ENCODE results near the gene BNIP5.
A peak's percentile ranks its signal among the peaks of the same experiment; 100 is the strongest.
"Not testable (repeated sequence)": the region's sequence is repeated elsewhere in the genome, so short reads cannot be mapped to it uniquely, and the experiment has no call there.

The BNIP5 gene

DNA sequence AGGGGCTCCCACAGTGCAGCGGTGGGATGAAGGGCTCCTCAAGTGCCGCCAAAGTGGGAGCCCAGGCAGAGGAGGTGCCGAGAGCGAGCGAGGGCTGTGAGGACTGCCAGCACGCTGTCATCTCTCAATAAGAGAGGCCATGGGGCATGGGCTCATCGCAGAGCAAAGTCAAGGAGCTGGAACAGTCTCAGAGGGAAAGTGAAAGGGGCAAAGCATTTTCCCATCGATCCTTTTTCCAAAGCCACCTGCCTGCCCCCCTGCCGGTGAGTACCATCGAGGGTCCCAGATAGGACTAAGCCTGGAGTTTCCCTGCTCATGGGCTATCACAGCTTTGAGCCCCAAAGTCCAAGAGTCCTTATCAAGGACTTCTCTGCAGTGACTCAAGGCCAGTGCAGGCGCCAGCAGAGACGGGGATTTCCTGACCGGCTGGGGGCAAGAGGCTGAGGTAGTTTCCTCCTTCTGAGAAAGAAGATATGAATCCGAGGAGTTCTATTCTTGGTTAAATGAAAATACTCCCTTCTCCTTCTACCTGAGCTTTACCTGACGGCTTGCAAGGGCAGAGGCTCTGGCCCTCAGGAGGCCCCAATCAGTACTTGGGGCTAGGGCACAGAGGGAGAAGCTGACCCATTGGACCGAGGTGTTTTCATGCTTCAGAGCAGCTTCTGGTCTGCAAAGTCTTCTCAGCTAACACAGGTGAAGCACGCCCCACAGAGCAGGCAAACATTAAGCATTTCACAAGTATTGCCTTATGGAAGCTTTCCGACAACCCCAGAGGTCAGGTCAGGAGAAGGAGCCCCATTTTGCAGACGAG lies 28.2 kb upstream of the BNIP5 start:
- DNase-seq, result no peak

DNA sequence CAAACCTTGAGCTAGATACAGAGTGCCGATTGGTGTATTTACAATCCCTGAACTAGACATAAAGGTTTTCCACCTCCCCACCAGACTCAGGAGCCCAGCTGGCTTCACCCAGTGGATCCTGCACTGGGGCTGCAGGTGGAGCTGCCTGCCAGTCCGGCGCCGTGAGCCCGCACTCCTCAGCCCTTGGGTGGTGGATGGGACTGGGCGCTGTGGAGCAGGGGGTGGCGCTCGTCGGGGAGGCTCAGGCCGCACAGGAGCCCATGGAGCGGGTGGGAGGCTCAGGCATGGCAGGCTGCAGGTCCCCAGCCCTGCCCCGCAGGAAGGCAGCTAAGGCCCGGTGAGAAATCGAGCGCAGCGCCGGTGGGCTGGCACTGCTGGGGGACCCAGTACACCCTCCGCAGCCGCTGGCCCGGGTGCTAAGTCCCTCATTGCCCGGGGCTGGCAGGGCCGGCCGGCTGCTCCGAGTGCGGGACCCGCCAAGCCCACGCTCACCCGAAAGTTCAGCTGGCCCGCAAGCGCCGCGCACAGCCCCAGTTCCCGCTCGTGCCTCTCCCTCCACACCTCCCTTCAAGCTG lies 27.5 kb upstream of the BNIP5 start:
- DNase-seq, result not testable (repeated sequence)

DNA sequence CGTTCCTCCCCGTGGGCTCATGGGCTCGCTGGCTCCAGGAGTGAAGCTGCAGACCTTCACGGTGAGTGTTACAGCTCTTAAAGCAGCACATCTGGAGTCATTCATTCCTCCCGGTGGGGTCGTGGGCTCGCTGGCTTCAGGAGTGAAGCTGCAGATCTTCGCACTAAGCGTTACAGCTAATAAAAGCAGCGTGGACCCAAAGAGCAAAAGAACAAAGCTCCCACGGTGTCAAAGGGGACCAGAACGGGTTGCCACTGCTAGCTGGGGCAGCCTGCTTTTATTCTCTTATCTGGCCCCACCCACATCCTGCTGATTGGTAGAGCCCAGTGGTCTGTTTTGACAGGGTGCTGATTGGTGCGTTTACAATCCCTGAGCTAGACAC lies 26.7 kb upstream of the BNIP5 start:
- DNase-seq, result not testable (repeated sequence)

DNA sequence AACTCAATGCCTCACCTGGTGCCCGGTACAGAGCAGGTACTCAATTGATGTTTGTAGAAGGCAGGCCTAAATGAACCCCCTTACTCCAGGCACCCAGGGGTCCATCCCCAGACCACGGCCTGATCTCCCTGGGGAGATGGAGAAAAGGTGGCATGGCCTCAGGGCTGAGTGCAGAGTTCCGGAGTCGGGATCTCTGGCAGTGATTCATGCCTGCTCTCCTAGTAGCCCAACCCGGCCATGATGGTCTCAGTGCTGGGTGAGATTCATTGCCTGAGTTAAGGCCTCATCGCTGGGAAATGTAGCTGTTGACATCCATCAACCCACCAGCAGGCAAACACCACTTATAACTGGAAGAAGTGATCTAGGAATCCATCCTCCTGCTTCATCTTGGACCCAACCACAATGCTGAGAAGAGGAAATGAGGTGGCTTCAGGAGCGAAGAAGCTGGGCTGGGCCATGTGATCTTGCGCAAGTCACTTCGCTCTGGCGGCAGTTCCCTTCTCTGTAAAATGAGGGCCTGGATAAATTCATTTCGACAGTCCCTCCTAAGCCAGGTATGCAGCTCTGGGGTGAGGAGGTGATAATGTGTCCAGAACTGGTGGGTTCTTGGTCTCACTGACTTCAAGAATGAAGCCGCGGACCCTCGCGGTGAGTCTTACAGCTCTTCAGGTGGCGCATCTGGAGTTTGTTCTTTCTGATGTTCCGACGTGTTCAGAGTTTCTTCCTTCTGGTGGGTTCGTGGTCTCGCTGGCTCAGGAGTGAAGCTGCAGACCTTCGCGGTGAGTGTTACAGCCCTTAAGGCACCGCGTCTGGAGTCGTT lies 26.1 kb upstream of the BNIP5 start:
- DNase-seq, result peak; percentile 39 to 49

DNA sequence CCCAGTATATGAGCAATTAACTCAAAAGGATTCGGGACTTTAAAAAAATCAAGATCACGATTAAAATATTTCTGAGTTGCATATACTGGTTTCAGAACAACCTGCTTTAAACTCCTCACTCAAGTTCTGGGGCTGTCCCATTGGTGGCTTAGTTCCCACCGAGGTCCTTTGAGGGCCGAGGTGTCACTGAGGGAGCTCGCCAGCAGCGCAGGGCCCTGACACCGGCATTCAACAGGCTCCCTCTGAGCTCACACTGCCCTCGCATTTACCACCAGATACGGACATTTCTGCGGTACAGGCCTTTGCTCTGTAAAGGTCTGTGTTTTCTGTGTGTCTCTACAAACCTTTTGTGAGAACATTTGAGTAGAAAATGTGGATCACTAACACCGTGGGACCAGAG lies 24.4 kb upstream of the BNIP5 start:
- DNase-seq, result no peak

- DNase-seq, result peak; percentile 75 to 87
Measured at GRCh38 chr6:36360241-36361054, 23.8 kb upstream of the BNIP5 start.

GRCh38 chr6:36358226-36358915 lies 21.7 kb upstream of the BNIP5 start:
- DNase-seq, result no peak

GRCh38 chr6:36357872-36358225 lies 21.2 kb upstream of the BNIP5 start:
- no peak for DNase-seq

GRCh38 chr6:36355819-36356218 lies 19.1 kb upstream of the BNIP5 start:
- peak; percentile 89 to 90 for DNase-seq

GRCh38 chr6:36353411-36353915 lies 16.8 kb upstream of the BNIP5 start:
- DNase-seq, result no peak

DNA sequence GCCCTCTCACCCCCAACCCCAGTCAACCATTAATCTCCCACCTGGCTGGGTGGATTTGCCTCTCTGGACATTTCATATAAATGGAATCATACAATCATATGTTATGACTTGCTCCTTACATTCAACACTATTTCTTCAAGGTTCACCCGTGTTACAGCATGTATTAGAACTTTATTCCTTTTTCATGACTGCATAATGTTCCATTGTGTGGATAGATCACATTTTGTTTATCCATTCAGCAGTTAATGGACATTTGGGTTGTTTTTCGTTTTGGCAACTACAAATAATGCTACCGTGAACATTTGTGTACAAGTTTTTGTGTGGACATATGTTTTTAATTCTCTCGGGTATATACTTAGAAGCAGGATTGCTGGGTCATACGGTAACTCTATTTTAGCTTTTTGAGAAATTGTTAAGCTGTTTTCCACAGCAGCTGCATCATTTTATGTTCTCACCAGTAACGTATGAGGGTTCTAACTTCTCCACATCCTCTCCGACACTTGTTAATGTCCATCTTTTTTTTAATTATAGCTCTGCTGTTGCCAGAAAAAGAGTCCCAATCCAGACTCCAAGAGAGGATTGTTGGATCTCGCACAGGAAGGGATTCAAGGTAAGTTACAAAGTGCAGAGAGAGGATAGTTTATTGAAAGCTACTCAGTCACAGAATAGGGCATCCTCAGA lies 15.9 kb upstream of the BNIP5 start:
- no peak for DNase-seq

GRCh38 chr6:36350681-36351571 lies 14.2 kb upstream of the BNIP5 start:
- no peak for DNase-seq

DNA sequence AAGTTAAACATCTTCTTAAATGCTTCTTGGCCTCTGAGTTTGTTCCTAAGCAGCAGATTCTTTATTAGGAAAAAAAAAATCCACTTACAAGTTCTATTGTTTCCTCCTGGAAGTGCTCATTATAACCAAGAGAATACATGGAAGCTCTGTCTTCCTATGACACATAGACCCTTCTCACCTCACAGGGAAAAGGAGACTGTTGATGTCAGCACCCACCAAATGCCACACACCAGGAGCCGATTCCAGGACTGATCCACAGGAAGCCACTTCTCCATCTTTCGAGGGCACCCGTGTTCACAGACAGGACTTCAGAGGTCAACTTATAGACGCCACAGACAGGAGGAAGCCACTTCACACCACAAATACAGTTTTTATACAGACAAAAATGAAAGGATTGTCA lies 13.4 kb upstream of the BNIP5 start:
- DNase-seq, result no peak

GRCh38 chr6:36349240-36349639 lies 12.6 kb upstream of the BNIP5 start:
- no peak for DNase-seq

- DNase-seq, result no peak
Measured at GRCh38 chr6:36347621-36348020, 10.9 kb upstream of the BNIP5 start.

GRCh38 chr6:36346486-36347273 lies 10.0 kb upstream of the BNIP5 start:
- DNase-seq, result no peak

GRCh38 chr6:36345681-36346466 lies 9.2 kb upstream of the BNIP5 start:
- DNase-seq, result no peak

DNA sequence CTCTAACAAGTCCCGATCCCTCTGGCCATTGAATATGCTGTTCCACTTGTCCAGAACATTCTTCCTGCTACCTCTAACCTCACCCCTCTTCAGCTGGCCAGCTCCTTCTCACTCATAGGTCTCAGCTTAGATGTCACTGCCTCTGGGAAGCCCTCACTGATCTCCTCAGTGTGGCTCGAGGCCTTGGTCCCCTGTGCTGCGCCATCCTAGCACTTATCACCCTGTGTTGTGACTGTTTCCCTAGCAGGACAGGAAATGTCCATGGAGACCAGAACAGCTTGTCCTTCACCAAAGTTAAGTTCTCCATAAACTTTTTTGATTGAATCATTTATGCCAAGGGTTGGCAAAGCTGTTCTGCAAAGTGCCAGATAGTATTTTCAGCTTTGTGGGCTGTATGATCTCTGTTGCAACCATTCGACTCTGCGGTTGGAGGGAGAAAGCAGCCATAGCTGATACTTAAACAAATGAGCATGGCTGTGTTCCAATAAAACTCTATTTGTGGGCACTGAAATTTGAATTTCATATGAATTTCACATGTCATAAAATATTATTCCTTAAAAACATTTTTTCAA lies 6.5 kb upstream of the BNIP5 start:
- no peak for DNase-seq
